GM18498 (cell line): Measurements from ENCODE around the gene CA9.

Experiments
- ATAC-seq: cut with Tn5 transposase; IDR thresholded peaks from one replicate; pipeline ENCODE4 v1.9.1; 2021; ENCODE audit warnings: mild to moderate bottlenecking, moderate library complexity; ENCODE audit not compliant: unreplicated experiment

Gene CA9

DNA sequence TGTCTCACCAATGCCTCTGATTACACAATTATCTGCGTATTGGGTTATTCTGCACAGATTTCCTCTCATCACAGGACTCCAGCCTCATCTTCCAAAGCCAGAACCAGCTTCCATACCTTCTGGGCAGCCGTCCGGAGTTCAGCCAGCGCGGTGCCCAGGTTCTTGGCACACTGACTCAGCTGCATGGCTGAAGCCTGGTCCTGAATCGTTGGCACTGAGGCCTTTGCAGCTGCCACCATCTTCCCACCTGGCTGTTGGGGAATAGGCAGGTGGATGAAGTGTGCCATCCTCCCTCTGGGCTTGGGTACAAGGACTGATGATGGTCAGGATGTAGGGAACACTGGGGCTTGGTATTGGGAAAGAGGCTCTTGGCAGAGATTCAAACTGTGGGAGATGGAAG, 40.4 kb downstream of the CA9 start:
- ATAC-seq, result no peak

DNA sequence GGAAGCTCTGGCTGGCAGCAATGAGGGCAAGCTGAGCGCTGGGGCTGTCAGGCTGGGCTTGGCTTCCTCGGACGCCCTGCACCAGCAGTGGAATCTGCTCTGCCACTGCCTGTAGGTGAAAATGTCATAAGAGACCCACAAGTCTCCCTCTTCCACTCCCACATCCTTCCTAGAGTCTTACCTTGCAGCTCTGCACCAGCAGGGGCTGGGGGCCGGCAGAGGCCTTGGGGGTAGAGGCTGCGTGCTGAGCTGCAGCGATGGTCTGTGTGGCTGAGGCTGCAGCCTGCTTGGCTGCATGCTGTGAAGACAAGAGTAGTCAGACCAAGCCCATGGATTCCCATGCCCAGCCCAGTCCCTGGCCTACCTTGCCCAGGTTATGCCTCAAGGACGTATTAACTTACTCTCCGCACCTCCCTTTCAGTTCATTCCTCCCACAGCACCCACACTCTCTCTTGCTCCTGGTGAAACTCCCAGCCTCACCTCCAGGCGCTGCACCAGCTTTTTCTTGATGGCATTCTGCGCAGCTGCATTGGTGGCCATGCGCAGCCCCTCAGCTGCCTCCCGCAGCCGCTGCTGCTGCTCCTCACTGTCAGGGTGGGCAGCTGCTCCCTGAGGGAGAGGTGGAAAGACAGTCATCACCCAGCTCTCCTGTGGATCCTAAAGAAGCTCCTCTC, 41.0 kb downstream of the CA9 start:
- no peak for ATAC-seq

DNA sequence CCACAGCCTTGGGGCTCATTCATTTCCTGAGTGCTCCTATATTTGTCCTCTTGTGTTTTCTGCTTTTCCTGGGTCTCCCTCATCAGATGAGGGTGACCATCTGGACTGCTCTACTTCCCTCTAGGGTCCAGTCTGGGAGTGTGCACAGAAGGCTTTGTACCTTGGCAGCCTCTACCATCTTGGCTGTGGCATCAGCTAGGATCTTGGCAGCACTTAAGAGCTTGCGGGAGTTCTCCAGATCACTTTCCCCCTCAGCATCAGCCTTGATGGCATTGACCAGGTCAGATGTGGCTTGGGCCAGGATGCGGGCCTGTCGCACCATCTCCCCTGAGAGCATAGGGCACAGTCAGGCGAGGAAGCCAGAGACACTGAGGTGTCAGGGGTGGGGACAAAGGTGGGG, 42.5 kb downstream of the CA9 start:
- ATAC-seq, result no peak

DNA sequence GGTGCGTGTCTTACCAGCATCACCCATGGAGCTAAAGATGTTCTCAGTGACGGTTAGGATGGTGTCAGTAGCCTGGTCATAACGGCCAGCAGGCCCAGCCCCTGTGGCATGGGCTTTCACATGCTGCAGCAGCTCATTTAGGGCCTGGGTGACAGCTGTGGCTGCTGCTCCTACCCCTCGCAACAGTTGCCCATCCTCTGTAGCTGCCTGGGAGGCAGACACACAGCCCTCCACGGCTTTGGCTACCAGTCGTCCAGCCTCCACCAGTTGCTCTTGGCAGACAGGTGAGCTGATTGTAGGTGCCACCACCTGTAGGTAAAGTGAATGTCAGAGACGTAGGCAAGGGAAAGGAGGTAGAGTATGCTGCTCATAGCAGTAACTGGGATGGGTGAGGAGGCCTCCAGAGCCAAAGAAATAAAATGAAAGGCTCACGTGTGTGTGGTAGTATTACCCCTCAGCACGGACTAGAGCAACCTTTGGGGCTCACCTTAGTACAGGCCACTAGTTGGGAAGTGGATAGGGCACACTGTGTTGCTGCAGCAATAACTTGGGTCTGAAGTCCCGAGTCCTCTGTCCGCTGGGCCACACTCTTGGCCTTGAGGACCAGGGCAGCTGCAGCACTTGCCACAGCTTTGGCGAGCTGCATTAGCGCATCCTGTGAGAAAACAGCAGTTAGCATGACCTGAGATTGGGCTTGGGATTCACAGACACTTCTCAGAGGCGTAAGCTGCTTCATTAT, 43.6 kb downstream of the CA9 start:
- ATAC-seq, result no peak

DNA sequence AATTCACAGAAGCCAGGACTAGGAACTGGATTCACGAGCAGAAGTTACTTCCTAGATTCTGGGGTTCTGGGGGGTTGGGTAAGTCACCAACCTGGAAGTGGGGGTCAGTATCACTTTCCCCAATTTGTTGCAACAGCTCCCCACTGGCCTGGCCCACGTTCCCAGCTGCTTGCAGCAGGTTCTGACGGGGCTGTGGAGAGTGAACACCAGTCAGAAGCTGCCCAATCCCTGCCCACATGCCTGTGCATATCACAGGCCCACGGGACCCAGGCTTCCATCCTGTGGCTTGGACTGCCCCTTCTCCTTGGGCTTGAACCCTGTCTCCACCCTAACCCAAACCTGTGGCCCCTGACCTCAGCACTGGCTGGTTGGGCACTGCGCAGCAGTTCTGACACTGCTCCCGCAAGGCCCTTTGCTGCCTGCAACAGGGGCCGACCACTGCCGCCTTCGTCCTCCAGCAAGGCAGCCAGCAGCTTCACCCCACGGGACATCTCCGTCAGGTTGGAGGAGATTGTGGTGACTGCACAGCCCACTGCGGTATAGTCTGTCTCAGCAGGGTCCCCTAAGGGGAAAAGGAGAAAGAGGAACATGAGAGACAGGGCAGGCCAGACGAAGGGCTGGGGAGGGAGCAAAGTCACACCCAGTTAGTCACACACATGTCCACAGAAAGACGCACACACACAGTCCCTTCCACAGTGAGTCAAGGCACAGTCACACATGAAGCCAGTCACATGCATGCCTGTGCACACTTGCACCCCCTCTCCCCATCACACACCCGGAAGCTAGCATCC, 45.2 kb downstream of the CA9 start:
- ATAC-seq, result no peak

DNA sequence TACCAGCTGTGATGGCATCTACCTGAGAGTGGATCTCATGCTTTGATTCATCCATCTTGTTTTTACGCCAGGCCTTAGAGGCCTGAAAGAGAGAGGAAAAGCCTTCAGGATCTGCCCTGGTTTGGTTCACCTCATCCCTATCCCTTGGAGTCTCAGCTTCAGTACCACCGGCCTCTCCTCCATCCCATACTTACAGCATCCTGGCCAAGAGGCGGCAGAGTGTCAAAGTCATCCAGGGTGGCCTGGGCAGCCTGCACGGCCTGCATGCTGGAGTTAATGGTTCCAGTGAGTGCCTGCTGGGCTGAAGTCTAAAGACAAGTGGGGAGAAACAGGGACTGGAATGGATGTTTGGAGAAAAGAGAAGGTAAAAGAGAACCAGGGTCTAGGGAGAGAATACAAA, 45.8 kb downstream of the CA9 start:
- ATAC-seq, result no peak

DNA sequence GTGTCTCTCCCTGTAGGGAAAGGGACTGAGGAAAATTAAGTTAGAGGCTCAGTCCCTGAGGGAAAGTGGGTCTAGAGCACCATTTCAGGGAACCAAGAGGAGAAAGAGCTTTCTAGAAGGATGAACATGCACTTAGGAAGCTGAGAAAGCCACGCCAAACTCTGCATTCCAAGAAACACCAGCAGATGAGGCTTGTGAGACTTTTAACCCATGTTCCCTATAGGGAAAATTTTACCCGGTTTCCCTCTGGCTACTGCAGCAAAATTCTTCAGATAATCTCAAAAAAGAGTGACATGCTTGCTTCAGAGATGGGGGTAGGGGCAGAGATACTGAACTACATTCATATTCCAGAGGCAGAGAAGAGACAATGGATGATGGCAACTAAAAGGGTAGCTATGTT, 49.7 kb downstream of the CA9 start:
- ATAC-seq, result no peak

DNA sequence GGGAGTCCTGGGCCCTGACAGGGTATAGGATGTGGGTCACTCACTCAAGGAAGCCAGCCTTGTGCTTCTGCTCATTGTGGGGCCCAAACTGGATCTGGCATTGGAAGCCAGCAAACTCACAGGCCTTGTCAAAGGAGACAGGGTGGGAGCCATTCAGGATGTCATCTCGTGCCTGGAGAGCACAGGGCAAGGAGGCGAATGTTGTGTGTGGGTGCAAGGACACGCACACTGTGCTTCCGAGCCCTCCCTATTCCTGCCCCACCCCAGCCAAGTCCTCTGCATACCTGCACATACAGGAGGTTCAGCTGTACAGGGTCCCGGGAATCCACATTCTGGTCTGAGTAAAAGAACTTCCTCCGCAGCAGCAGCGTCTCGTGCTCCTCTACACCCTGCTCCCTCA, 50.2 kb downstream of the CA9 start:
- no peak for ATAC-seq

DNA sequence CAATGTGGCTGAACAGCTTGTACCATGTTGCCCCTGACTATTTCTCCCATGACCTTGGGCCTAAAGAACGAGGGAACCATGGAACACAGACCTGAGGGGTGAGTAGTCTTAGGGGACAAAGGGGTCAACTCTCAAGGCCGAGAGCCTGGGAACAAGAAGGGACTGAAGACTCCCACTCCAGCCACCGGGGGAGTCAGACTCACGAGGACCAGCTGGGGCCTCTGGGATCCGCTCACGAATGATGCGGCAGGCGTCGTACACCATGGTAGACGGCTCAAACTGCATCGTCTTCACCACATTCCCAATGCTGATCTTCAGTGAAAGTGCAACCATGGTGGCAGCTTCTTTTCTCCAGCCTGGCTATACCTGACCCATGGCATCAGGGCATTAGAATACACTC, 51.6 kb downstream of the CA9 start:
- ATAC-seq, result no peak

DNA sequence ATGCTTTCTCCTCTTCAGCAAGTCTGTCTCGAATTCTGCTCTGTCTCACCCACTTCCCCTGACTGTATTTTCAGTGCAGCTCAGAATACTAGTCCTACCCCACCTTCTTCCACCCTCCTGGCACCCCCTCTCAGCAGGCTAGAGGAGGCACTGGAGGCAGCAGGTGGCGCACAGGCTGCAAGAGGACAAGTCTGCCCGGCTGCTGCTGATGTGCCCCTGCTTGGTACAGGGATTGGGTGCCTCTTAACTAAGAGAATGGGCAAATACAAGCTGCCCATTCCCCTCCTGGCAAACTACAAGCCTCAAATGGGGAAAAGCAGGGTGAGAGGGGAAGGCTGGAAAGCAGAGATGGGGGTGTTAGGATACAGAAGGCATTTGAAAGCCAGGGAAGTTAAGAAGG, 53.2 kb downstream of the CA9 start:
- peak; percentile 48 for ATAC-seq

DNA sequence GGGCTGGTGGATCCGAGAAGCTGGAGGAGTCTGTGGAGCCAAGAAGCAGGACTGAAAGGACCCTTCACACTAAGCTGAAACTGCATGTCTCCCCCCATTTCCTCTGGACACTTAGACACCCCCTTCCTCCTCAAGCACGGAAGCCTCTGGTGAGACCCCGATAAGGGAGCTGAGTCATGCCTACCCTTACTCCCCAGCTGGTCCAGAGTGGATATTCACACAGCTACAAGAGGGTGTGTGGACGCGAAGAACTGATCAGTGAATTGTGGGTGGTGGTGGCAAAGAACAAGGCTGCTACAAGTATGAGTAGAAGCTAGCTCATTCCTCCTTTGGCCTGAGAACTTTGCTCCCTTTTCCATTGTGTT, 53.9 kb downstream of the CA9 start:
- ATAC-seq, result no peak

DNA sequence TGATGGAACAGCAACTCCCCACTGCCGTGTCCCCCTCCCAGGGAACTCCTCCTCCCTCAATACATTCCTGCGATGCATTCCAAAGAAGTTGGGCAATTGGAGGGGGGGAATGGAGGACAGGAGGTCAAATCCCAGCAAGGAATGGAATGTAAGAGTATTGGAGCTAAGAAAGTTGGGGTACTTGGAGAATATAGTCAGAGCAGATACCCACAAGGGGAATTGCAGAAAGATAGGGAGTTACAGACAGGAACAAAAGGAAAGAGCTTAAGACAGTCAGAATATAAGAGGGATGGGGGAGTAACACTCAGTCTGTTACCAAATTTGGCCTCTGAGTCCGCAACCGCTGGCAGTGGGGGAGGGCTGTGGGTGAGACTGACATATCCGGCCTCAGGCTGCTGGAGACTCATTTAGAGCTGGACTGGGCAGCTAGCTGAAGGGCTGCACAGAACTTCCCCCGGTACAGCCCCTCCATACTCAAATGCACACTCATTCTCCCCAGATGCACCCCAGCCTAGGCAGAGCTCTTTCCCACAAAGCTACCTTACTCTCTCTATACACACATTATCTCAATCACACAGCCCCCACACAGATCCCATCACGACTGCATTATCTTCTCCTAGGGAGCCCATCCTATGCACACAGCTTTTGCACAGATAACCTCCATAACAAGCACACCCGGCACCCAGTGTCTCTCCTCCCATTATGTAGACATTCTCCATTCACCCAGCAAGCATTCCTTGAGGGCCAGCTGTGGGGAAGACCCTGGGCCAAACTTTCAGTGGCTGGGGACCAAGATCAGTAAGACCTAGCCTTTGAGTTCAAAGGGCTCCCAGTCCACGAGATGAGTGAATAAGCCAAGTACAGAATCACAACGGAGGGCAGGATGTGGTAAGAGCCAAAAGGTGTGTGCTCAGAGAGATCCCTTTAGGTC, 54.6 kb downstream of the CA9 start:
- no peak for ATAC-seq

DNA sequence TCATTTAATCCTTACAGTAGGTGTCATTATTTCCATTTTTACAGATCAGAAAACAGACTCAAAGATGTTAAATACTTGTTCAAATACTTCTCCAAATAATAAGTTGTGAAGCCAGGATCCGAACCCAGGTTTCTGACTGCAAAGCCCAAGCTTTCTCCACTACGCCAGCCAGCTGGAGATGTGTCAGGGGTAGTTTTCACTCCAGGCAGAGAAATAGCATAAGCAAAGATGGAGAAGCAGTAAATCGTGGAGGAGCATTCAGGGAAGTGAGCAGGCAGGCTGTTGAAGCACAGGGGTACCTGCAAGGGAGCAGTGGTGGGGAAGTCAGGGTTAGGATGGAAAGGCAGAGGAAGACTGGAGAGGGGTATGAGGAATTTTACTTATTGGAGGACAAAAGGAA, 55.4 kb downstream of the CA9 start:
- no peak for ATAC-seq

DNA sequence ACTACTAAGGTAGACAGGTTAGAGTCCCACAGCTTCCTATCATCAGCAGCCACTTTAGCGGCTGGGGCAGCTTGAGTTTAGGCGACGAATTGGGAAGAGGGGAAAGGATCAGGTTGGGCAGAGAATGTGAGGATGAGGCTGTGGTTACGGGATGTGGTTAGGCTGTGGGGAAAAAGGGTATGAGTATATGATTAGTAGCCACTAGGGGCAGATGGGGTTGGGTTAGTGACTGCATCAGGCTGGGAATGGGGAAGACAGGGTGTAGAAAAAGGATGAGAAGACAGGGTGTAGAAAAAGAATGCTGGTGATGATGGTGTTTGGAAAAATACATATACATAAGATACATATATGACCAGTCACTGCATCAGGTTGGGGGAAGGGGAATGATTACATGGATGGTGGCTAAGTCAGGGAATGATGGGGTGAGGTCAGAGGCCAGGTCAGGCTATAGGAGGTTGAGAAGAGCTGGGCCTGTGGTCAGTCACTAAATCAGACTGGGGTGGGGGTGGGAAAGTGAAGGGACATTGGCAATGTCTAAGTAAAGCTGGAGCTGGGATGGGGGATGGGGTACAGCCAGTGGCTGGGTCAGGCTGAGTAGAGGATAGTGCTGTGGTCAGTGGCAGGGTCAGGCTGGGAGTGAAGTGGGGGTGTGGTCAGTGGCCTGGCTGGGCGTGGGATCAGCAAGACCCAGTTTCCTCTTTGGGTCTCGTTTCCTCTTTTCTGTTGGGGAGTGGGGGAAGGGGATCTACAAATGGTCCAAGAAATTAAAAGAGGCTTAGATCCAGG, 56.2 kb downstream of the CA9 start:
- ATAC-seq, result no peak

DNA sequence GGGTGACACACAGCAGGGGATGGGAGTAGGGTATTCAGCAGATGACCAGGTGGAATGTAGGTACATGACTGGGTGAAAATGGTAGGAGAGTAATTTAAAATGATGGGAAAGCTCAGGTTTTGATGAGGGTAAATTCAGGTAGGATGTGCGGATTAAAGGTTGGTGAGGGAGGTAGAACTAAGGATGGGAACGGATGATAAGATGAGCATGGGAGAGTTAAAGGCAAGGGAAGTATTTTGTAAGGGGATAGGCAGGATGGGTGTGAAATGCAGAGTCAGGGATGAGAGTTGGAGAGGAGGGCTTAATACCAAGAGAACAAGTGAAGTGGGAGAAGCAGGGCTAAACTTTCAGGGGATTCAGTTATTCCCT, 56.7 kb downstream of the CA9 start:
- no peak for ATAC-seq
